ENCODE results near the gene RPL5. TPM values are rescaled to one million over a fixed set of nuclear protein-coding genes. Genes with fewer than 3 reads are reported as not detected.
"Not testable (repeated sequence)": the region's sequence is repeated elsewhere in the genome, so short reads cannot be mapped to it uniquely, and the experiment has no call there.

Gene RPL5
- total RNA-seq (2014; rRNA removed; shearing (Covaris generic)): 1,169 and 1,308 TPM in 2 replicates

DNA sequence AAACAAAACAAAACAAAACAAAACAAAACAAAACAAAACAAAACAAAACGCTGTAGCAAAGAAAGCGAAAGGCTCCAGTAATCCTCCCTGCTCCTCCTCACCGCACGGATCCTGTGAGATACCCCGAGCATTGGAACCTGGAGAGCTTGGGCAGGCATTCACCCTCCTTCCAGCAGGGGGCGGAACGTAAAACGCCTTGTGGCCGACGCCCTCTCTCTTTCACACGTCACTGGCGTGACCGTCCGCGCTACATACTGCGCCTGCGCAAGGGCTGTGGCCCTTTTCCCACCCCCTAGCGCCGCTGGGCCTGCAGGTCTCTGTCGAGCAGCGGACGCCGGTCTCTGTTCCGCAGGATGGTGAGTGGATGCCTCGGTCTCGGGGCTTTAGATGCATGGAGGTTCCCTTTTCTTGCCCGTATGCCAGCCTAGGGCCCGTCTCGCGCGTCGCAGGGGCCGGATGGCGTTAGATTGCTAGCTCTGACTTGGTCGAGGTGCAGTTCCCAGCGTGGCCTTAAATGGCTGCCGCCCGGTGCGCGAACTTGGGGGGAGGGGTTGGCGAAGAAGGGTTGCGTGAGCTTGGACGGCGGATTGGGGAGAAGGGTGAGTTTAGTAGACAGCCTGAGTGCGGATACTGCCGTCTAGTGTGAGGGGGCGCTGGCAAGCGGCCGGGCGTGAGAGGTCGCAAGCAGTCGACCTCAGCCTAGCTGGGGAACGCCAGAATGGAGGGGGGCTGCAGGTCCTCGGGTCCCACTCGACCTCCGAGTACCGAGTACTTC lies at the start of gene RPL5:
RPL5 (plus strand) TSS at position 279 of the 775 bp plus-strand sequence; CDS start at position 354, 75 bp downstream.
- DNase-seq (ENCODE audit: low spot score): peak; percentile 99

DNA sequence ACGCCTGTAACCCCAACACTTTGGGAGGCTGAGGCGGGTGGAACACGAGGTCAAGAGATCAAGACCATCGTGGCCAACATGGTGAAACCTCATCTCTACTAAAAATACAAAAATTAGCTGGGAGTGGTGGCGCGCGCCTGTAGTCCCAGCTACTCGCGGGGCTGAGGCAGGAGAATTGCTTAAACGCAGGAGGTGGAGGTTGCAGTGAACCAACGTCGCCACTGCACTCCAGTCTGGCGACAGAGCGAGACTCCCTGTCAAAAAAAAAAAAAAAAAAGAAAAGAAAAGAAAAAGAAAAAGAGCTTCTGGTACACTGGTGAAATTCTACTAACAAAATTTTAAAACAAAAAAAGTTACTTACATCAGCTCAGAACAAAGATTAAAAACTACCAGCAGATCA lies 48.3 kb upstream of the RPL5 start:
- DNase-seq (ENCODE audit: low spot score): not testable (repeated sequence)

DNA sequence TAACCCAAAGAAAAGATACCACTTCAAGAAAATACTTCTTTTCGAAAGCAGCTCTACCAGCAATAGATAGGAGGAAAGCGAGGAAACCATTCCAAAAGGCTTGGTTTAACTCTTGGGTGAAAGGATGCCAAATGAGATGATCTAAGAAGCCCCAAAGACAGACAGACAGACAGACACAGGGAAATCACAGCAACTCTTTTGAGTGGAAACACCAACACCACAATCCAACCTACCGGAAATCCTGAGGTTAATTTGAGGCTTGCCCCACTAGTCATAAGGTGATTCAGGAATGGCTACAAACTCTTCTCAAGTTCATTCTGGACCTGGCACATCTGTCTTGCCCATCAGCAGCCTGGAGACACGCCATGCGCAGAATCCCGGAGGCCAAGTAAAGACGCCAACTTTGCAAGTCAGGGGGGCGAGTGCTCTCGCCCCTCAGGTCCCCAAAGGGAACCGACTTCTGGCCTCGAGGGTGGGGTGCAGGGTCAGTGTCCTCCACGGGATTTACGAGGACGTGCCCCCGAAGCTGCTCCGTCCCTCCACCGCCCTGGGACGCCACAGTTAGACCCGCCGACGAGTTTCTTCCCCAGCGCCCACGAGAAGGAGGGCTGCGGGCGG lies 47.7 kb upstream of the RPL5 start:
- peak; percentile 57 for DNase-seq (ENCODE audit: low spot score)

DNA sequence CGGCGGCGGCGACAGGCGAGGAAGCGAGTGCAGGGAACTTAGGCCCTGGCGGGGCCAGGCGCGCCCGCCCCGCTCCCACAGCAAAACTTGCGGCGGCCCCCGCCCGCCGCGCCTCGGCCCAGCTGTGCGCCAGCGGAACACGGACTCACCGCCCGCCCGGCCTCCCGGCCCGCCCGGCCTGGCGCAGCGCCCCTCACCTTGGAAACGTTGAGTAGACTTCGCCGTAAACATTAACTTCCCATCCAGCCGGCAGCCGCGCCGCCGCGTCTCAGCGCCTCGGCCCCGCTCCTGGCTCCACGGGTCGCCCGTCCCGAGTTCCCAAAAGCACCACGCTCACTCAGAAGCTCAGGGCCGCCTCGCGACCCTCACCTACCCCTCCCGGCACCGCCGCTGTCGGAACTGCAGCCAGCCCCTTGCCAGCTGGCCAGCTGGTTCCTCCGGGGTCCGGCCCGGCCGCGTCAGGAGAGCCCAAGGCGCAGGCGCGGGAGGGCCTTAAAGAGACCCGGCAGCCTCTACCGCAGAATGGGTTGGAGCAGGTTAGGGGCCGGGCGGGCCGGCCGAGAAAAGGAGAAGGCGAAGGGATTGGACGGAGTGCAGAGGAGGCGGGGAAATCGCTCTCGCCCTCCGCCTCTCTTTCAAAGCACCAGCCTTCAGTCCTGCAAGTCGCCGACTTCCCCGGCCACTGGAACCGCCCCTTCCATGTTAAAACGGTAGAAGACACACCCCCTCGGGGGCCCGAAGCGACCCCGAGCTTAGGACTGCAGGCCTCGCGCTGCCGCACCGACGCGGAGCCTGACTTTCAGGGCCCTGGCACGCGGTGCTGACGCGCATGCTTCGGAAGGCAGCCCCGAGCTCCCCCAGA lies 47.0 kb upstream of the RPL5 start, which contains the start of gene EVI5:
EVI5 (minus strand) TSS at position 470 of the 862 bp plus-strand sequence. CDS start 48,562 bp downstream, outside the sequence.
- DNase-seq (ENCODE audit: low spot score): peak; percentile 97

DNA sequence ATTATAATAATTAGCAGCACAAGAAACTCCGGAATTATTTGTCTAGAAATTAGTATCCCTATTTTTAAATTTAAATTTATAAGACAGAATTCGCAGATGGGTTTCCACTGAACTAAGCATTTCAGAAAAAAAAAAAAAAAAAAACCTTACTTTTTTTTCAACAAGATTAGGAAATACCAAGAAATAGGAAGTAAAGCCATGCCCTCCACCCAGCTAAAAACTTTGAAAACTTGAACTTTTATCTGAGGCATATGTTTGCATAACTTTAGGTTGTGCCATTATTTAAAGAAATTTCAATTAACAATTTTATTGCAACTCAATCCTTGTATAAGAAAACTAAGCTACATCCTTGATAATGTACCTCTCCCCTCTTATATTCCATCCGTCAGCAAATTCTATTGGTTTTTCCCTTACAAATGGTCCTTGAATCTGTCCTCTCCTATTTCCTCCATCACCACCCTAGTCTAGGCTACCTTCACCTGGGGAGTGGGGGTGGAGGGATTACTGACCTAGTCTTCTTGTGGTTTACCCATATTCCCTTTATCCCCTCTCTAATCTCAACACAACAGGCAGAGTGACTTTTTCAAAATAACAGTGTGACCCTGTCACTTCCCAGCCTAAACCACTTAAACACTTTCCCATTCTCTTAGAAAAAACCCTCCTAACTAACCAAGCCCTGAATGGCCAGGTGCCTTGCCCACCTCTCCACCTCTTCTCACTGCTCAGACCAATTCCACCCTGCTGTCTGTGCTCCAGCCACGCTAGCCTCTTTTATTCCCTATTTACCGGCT lies 45.5 kb upstream of the RPL5 start:
- no peak for DNase-seq (ENCODE audit: low spot score)

DNA sequence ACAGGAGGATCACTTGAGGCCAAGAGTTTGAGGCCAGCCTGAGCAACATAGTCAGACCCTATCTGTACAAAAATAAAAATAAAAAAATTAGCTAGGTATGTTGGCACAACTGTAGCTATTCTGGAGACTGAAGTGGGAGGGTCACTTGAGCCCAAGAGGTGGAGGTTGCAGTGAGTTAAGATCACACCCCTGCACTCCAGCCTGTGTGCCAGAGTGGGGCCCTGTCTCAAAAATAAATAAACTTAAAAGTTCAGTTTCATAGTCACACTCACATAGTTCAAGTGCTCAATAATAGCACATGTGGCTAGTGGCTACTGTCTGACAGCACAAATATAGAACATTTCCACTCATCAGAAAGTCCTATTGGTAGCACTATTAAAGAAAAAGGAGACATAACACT lies 41.8 kb upstream of the RPL5 start:
- no peak for DNase-seq (ENCODE audit: low spot score)

DNA sequence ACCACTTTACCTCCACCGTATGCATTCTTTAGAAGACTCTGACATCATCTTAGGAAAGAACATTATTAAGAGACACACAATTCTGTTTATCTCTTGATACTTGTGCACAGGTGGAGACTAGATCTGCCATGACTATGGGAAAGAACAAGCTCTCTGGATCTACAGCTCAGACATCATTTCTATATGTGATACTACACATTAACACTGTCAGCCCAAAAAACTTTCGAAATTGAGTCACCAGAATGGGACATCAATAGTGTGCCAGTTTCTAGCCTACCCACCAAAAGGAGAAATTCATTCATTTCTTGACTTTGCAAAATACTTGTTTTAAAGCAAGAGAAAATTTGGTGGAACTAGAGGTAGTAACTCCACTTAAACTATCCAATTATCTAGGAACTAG lies 41.0 kb upstream of the RPL5 start:
- no peak for DNase-seq (ENCODE audit: low spot score)

DNA sequence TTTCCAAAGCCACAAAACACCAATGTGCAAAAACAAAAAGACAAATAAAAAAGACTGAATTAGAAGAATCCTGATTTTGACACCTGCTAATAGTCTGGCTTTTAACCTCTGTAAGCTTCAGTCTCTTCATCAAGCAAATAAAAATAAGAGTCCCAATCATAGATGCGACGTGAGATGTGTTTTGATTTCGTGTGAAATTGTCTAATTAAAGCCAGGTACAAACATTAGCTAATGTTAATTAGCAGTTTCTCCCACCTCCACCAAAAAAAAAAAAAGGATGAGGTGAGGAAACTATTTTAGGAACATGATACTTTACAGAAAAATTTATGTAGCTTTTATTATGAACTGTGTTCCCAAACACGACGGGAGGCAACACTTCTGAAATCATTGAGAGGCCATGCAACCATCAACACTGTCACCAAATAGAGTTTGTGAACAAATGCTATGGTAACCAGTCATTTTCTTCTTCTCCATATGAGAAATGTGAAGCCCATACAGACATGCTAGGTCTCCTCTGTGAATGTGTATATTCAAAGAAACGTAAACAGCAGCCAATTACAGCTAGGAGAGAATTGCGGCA lies 40.3 kb upstream of the RPL5 start:
- no peak for DNase-seq (ENCODE audit: low spot score)

DNA sequence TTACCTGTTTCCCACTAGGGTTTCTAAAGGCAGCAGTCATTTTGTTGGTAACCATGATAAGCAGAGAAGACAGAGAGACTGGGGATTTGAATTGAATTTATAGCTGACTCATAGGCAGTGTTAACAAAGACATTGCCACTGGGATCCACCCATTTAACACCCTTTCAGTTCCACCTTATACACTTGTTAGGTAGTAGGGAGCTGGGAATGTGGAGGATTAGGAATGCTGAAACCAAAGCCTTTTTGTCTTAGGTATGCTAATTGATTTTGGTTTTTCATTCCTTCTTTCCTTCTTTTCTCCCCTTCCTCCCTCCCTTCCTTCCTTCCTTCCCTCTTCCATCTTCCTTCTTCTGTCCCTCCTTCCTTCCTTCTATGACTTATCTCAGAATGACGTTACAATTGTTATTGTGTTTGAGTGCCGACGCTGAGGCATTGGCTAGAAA lies 39.5 kb upstream of the RPL5 start:
- DNase-seq (ENCODE audit: low spot score): peak; percentile 20

DNA sequence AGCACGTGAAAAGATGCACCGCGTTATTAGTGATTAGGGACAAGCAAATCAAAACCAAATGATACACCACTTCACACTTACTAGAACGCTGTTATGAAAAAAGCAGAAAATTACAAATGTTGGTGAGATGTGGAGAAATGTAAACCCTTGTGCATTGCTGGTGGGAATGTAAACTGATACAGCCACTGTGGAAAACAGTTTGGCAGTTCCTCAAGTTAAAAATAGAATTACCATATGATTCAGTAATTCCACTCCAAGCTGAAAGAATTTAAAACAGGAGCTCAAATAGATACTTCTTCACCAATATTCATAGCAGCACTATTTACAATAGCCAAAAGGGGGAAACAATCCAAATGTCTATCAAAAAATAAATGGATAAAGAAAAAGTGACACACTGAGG lies 36.7 kb upstream of the RPL5 start:
- DNase-seq (ENCODE audit: low spot score): no peak

DNA sequence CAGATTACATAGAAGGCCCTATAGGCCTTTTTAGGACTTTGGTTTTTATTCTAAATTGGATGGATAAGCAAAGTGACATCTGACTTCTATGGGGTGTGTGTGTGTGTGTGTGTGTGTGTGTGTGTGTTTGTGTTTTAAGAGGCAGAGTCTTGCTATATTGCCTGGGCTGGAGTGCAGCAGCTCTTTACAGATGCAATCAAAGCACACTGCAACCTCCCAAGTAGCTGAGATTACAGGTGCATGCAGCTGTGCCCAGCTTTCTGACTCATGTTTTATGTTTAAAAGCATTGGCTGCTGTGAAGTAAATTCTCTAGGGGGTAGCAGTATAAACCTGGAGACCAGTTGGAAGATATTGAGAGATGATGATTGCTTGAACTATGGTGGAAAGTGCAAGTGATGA lies 34.5 kb upstream of the RPL5 start:
- no peak for DNase-seq (ENCODE audit: low spot score)

DNA sequence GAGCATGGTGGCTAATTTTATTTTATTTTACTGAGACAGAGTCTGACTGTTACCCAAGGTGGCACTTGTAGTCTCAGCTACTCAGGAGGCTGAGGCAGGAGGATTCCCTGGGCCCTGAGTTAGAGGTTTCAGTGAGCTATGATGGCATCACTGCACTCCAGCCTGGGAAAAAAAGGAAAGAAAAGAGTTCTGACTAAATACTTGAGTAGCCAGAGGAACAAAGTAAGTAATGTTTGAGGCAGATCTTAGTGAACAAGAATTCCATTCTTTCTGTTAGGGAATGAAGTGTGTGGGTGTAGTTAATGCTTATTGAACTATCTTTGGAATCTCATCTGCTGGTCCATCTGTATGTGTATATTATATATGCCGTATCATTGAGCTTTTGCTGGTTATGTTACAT lies 33.9 kb upstream of the RPL5 start:
- DNase-seq (ENCODE audit: low spot score): no peak

DNA sequence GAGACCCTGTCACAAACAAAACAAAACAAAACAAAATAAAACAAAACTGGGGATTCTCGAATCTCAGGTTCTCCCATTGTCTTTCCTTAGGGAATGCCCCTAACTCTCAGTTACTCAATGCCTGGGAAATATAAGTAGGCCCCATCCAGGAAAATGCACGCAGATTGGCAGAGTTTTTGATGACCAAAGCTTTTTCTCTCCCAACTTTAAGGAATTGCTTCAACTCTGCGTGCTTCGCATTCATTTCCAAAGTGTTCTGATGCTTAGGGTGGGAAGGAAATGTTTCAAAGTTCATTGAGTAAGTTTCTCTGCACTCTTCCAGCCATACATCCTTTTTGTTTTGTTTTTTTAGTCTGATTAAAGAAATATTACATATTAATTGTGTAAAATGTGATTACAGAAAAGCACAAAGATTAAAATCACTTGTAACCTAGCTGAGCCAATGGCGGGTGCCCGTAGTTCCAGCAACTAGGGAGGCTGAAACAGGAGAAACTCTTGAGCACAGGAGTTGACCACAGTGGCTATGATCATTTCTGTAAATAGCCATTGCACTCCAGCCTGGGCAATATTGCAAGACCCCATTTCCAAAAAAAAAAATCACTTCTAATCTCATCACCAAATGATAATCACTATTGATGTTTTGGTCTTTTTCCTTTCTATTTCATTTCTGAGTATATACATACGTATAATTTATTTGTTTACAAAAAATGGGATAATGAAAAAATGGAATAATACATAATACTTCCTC lies 28.5 kb upstream of the RPL5 start:
- DNase-seq (ENCODE audit: low spot score): no peak

DNA sequence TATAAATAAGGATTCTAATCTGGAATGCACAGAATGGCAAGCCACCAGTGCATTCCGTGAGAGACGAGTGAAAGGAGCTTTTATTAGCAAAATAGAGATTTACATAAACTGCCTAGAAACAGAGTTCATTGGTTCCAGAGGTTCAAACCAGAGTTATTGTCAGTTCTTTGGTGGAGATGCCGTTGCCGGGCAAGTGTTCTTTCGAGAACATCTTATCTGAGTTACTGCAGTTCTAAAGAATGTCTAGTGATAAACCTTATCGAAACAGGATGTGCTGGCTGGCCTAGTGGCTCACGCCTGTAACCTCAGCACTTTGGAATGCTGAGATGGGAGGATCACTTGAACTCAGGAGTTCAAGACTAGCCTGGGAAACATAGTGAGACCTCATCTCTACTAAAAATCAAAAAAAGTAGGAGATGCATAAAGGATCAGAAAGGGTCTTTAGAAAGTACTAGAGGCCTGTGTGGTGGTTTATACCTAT lies 27.1 kb upstream of the RPL5 start:
- peak; percentile 74 for DNase-seq (ENCODE audit: low spot score)

DNA sequence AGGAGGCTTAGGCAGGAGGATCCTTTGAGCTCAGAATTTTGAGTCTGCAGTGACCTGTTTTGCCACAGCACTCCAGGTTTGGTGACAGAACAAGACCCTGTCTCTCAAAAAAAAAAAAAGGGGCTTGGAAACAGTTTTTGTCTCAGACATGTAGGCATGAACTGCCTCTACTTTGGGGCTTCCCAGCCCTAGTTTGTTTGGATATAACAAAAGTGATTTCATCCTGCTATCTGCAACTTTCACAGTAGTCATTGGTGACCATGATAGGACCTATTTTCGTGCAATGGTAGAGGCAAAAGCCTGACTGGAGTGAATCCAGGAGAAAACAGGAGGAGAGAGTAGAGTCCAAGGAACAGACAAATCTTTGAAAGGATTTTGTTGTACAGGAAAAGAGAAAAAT lies 26.6 kb upstream of the RPL5 start:
- no peak for DNase-seq (ENCODE audit: low spot score)

DNA sequence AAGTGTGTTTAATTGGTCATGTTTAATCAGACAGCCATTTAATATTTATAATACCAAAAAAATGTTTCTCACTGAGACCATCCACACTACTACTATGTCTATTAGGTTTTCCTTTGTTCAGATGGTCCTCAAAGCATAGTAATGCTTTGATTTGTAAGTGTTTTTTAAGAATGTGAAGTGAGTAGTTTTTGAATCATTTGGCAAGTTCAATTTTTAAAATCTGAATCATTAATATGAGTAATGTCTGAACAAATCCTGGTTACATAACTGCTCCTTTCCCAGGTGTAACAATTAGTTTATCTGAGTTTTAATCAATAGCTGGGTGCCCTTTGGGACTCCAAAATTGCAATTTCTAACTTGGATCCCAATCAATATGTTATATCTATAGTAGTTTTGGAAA lies 23.5 kb upstream of the RPL5 start:
- no peak for DNase-seq (ENCODE audit: low spot score)

DNA sequence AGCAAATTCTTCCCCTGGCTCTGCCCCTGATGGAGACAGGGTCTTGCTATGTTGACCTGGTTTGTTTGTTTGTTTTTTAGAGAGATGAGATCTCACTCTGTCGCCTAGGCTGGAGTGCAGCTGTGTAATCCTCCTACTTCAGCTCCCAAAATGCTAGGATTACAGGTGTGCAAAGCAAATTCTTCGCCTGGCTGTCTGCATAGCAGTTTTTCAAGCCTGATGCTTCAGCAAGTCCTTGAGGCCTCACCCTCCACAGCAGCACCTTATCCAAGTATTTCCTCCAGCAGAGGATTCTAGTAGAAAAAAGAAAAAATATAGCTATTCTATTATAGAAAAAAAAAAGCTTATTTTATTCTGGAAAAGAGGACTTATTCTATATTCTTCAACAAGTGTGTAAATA lies 15.1 kb upstream of the RPL5 start:
- no peak for DNase-seq (ENCODE audit: low spot score)

DNA sequence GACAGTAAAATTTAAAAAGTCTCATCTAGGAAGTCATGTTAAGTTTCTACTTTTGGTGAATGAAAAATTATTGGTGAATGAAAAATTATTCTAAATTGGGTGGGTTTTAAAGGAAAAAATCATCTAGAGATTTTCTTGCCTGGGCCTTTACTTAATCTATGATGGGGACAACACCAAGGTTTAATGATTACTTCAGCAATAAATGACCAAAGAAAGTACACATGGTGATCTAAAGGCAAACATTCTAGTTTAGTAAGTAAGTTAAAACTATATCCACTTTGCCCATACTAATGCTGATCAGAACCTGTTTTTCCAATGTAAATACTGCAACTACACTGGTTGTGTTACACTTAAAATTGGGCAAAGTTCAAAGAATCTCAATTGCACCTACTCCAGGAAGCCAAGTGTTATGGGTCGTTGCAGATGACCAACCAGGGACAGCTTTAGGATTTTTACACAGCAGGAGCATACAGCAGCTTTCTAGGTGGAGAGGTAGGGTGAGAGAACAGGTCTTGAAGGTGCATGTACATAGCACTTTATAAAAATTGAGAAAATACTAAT lies 14.6 kb upstream of the RPL5 start:
- peak; percentile 38 for DNase-seq (ENCODE audit: low spot score)

DNA sequence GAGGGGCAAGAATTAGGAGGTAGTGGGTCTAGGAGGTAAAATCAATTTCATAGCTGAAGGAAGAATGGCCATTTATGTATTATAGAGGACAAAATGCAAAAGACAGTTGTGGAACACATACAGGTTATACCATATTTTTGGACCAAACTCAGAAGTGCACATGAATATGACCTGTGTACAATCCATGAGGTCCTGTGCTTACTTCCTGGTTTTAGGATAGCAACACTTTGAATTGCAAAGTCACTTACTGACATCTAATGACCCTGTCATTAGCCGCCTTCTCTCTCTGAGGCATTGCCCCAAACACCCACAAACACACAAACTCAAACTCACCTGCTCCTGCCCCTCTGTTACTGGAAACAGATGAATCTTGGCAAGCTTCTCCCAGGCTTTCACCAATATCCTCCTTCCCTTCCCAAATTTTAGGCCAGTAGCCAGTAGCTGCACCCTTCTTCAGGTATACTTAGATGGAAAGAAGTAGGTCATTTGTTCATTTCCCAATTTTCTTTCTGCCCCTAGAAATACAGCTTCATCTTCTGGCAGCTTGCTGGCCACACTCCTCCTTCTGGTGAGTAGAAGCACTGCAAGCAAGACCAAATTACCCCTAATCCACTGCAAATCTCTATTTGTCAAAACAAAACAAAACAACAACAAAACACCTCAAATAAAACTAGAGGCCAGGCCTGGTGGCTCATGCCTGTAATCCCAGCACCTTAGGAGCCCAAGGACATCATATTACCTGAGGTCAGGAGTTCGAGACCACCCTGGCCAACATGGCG lies 13.7 kb upstream of the RPL5 start:
- DNase-seq (ENCODE audit: low spot score): peak; percentile 43

All from HT-29 (cell line).